ENCODE results near the gene KIF18B.
A peak's percentile ranks its signal among the peaks of the same experiment; 100 is the strongest.

The KIF18B gene

DNA sequence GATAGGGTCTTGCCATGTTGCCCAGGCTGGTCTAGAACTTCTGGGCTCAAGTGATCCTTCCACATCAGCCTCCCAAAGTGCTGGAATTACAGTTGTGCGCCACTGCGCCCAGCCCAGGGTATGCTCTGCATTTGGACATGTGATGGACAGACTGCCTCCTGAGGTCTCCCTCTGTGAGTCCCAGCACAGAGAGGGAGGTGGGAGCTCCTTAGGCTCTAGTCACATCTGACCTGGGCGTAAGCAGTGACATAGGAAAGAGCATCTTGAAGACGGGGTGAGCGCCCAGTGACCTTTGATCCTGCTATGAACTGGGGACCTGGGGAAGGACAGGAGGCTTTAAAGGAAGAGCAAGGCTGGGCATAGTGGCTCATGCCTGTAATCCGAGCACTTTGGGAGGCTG lies 30.1 kb downstream of the KIF18B start:
- DNase-seq, result no peak

DNA sequence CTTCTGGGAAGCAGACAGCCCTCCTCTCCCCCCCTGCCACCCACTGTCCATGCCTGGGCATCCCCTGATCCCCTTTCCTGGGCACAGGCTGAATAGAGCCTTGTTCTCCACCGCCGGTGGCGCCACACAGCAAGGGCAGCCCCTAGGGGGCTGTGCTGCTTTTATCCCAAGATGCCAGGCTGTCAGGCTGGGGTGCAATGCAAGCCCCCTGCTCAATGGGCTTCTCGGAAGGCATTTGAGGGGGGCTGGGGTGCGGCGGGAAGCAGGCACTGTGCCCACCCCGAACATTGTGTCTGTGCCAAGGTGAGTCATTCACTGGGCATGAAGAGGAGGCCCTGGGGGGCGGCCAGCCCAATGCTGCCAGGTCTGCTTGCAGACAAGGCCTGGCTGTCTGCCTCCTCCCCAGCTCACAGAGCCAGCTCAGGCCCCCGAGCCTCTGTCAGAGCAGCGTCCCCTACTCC lies 30.8 kb downstream of the KIF18B start:
- no peak for DNase-seq

DNA sequence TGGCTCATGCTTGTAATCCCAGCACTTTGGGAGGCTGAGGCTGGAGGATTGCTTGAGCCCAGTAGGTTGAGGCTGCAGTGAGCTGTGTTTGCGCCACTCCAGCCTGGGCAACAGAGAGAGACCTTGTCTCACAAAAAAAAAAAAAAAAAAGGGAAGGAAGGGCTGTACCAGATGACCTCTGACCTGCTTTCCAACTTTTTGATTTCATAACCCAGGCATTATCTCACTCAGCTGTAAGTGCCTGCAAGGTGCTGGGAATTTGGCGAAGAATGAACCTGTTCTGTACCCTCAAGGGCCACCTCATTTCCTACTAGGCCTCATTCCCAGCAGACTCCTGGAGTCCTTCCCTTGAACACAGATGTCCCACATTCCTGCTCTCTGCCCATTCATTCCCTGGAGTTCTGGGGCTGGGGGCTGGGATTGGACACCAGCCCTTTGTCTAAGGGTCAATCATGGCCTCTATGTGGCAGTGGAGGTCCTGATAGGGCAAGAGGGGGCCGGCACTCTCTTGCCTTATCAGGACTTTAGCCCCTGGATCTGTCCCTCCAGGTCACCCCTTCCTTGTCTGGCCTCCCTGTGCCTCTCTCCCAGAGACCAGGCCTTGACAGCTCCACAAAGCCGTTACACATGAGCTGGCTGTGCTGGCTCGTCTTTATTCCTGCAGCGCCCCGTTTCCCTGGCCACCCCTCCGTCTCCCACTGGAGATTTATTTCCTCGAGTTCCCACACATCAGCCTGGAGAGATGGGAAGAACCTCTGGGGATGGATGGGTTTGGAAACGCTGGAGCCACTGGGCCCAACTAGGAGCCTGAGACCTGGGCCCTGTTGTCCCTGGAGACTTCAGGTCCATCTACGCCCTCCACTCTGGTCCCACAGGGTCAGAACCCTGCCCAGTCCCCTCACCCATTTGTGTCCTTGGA lies 31.5 kb downstream of the KIF18B start:
- DNase-seq, result no peak

DNA sequence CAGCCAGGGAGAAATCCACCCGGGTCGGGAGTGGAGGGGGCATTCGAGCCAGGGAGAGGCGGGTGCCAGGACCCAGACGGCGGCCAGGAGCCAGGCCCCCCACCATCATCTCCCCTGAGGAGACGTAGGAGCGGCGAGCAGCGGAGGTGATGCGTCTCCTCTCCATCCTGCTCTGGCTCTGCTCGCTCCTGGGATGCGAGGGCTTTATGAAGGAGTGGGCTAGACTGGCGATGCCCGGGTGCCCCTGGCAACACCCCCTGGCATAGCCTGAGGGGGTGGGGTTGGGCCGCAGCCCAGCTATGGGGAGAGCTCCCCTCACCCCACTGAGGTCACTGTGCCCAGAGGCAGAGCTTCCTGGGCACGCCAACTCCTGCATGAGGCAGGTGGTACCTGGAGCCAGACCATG lies 32.2 kb downstream of the KIF18B start, which contains the start of gene GFAP:
TSS of gene GFAP (minus strand) at position 180 of the 406 bp plus-strand sequence. CDS start at position 166, 14 bp downstream.
- DNase-seq, result no peak

DNA sequence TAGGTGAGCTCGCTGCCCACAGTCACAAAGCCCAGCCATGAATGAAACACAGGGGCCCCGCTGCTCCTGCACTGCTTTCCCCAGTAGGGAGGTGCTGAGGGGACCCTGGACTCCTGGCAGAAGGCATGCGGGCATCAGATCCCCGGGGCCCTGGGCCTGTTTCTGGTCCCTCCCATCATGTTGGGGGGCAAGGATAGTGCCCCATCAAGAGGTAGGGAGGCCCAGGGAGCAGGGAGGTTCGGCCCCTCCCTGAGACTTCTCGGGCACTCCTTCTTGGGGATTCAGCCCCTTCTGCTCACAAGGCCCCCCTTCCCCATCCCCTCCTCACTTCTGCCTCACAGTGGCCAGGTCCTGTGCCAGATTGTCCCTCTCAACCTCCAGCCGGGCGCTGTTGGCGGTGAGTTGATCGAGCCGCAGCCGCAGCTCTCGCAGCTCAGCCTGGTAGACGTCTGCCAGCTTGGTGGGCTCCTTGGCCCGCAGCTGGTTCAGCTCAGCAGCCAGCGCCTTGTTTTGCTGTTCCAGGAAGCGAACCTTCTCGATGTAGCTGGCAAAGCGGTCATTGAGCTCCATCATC lies 32.8 kb downstream of the KIF18B start:
- no peak for DNase-seq

DNA sequence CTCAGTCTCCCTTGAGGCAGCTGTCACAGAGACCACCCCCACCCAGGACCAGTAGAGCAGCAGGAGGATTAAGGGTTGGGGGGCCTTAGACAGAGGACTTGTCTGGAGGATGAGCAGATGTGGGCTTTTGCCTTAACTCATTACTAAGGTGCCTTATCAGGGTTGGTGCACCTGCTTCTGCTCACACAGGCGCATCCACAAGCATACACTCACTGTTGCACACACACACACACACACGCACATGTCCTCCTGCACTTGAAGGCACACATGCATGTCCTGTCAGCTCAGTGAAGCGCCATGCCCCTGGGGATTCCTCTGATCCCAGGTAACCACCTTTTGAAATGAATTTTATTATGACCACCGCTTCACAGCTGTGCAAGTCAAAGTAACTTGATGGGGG lies 33.4 kb downstream of the KIF18B start:
- DNase-seq, result no peak

DNA sequence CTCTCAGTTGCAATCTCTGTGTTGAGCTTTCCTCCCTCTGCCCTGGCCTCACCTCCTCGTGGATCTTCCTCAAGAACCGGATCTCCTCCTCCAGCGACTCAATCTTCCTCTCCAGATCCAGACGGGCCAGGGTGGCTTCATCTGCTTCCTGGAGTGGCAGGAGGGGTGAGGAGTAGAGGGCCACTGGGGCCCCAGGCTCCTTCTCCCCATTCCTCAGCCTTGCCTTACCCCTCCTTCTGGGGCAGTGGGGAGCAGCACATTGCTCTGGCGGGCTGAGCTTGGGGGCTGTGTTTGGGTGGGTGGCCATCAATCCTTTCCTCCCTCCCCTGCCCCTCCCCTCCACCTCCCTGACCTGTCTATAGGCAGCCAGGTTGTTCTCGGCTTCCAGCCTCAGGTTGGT lies 33.9 kb downstream of the KIF18B start:
- DNase-seq, result no peak

DNA sequence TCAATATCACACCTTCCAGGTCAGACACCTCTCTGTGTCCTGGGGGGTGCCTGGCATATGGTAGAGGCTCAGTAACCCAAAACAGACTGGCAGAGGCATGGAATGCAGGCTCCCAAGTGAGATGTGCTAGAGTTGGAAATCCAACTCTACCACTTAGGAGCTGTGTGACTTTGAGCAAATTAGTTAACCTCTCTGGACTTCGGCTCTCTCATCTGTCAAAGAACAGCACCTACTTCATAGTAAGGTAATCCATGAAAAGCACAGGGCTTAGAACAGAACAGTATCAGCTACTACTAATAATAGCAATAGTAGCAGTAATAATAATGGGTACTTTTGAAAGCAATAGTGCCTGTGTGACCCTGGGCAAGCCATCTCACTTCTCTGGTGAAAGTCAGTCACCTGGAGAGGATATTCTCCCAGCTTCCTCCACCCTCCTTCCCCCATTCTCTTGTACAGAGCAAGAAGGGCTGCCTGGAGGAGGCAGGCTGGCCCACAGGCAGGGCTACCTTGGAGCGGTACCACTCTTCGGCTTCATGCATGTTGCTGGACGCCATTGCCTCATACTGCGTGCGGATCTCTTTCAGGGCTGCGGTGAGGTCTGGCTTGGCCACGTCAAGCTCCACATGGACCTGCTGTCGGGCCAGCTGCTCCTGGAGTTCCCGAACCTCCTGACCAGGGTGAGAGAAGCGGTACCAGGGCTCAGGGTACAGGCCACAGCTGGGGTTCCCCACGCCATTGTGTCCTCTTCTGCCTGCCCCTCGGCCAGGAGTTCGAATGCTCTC lies 34.6 kb downstream of the KIF18B start:
- no peak for DNase-seq

DNA sequence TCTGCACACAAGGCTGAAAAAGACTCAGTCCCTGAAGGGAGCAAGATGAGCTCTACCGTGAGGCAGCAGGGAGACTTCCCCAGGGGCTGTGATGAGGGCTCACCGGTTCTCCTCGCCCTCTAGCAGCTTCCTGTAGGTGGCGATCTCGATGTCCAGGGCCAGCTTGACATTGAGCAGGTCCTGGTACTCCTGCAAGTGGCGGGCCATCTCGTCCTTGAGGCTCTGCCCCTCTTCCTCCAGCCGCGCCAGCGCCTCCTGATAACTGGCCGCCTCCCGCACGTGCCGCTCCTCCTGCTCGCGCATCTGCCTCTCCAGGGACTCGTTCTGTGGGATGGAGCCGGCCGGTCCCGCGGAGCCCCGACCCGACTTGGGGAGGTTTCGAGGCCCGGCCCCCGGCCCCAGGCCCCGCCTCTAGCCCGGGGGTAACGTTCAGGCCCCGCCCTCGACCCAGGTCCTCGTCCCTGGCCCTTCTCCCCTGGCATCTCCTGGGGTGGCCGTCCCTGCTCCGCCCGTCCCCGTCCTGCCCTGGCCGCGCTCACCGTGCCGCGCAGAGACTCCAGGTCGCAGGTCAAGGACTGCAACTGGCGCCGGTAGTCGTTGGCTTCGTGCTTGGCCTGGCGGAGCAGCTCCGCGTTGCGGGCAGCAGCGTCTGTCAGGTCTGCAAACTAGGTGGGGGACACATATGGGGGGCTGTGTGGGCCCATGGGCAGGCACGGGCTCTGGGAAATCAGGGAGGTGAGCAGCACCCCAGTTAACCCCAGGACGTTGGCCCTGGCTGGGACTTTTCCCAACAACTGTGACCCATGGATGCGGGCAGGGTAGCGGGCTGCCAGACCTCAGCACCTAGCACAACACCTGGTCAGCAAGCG lies 36.2 kb downstream of the KIF18B start:
- peak in 4 of 5 donors; percentile 20 to 60 (median 31) for DNase-seq

DNA sequence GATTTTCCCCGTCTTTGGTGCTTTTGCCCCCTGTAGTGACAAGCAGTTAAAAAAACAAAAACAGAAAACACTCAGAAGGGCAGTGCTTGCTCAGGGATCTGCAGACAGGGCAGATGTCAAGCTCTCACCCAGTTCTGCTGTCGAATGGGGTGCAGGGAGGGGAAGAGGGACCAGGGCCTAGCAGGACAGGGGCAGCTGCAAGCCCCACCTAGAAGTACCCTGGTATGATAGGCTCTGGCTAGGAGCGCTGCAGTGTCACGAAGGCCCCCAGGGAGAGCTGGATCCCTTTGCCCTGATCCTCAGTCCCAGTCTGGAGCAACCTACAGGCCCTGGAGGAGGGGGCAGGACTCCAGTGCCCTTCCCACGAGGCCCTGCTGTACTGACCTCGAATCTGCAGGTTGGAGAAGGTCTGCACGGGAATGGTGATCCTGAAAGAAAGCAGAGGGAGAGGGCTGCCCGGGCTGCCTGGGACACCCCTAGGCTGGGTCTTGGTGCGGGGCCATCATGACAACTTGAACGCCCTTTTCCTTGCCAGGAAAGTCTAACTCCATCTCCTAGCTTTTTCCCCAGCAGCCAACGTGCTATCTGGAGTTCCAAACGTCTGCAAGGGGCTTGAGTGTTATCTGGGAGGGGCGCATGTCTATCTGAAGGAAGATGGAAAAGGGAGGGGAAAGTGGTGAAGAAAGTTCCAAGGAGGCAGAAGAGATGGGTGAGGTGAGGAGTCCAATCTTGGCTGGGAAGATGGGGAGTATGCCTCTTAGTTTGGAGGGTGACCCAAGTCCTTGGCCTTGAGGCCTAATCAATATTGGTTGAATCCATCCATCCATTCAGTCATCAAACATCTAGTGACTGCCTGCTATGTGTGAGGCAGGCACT lies 37.1 kb downstream of the KIF18B start:
- DNase-seq, result no peak

DNA sequence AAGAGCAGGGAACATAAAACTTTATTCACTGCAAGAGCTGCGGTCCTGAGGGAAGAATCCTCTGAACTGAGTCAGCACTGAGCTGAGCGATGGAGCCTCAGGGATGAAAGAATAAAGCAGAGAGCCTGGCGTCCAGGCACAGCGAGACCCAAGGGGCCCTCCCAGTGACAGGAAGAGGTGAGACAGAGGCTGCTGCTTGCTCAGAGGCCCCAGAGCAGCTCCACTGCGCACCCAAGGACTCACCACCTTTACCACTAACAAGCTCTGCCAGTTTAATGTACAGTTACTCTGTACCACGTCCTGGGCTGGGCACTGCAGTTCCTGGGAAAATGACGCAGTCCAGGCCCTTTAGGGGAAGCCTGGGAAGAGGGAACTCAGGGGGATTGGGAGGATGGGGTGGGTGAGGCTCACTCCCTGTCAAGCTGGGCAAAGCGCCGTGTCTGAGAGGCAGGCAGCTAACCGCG lies 37.9 kb downstream of the KIF18B start:
- no peak for DNase-seq

DNA sequence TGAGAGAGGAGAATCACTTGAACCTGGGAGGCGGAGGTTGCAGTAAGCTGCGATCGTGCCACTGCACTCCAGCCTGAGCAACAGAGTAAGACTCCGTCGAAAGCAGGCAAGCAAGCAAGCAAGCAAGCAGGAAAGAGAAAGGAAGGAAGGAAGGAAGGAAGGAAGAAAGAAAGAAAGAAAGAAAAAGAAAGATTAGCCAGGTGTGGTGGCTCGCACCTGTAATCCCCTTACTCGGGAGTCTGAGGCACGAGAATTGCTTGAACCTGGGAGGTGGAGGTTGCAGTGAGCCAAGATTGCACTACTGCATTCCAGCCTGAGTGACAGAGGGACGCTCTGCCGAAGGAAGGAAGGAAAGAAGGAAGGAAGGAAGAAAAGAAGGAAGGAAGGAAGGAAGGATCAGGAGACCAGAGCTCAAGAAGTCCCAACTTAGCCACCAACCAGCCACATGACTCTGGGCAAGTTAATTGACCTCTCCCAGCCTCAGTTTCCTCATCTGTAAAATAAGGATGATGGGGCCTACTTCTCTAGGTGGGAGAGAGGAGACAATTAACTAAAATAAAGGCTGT lies 38.7 kb downstream of the KIF18B start:
- no peak for DNase-seq

DNA sequence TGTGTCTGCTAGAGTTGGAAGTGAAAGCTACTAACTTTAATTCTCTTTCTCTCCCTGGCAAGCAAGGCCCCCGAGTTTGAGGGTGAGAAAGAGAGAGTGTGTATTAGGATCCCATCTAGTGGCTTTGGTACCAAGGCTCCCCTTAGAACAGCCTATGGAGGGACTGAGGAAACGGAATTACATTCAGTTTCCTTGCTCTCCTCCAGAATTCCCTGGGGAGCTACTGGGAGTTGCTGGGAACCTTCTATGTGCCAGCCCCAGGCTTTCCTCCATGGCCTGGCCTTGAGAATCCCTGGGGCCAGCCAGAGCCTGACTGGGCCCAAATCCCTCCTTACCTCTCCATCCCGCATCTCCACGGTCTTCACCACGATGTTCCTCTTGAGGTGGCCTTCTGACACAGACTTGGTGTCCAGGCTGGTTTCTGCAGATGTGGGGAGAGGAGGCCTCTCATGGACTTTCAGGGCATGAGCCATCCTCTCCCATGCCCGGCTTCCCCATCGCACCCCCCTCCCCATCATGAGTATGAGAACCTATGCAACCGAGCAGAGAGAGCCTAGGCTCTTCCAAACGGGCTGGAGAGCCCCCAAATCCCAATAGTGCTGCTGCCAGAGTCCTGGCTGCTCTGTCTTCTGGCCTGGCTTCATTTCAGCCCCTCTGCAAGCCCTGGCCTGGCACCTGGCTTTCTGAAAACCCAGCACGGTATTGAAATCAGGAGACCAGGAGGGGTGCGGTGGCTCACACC lies 39.7 kb downstream of the KIF18B start:
- no peak for DNase-seq

DNA sequence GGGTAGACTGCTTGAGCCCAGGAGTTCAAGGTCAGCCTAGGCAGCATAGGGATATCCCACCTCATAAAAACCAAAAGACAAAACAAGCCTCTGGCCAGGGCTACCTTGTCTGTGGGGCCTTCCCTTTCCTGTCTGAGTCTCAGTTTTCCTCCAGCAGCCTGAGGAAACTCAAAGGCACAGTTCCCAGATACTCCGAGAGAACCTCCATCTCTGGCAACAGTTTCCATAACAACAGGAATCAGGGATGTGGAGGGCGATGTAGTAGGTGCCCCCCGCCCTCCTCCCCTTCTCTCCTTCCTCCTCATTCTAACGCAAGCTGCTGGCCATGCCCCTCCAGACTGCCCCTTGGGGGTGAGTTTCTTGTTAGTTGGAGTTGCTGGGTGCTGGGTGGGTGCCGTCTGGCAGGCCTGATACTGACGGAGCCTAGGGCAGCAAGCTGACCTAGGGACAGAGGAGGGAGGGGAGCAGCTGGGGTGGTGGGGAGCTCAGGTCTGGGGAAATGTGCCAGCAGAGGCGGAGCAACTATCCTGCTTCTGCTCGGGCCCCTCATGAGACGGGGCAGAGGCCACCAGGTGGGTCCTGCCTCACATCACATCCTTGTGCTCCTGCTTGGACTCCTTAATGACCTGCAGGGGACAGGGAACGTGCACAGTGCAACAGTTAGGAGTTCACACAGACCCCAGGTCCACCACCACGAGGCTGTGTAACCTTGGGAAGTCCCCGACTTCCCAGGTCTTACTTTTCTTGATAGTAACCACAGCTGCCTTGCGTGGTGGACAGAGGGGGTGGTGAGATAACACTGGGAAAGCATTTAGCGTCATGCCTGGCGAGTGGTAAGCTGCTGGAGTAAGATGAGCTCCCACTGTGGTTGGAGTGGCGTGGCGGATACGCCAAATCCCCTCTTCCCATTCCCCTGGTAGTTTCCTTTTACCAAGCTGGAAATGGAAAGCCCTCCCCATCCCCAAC lies 40.5 kb downstream of the KIF18B start:
- DNase-seq, result no peak

DNA sequence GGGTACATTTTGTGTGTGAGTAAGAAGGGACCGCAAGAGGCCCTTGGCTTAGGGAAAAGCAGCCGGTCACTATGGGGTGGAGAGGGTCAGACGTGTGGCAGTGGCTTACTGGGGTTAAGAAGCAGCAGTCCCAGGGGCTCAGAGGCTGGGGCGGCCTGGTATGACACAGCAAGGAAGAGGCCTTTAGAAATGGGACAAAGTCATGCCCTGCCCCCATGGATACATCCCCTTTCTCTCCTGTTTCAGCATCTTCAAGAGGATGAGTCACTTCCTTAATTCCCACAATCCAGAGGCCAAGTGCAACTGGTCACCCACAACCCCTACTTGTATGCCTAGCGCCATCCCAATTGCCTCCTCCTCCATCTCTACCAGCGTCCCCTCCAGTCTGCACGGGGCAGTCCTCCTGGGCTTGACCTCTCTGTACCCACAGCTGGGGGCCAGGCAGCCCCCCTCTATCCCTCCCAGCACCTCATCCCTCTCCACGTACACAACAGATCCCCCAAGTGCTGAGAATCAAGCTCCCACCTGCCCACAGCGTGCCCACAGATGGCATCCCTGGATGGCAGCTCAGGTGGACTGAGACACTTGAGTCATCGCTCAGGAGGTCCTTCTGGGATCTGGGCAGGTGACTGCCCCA lies 41.4 kb downstream of the KIF18B start:
- no peak for DNase-seq

DNA sequence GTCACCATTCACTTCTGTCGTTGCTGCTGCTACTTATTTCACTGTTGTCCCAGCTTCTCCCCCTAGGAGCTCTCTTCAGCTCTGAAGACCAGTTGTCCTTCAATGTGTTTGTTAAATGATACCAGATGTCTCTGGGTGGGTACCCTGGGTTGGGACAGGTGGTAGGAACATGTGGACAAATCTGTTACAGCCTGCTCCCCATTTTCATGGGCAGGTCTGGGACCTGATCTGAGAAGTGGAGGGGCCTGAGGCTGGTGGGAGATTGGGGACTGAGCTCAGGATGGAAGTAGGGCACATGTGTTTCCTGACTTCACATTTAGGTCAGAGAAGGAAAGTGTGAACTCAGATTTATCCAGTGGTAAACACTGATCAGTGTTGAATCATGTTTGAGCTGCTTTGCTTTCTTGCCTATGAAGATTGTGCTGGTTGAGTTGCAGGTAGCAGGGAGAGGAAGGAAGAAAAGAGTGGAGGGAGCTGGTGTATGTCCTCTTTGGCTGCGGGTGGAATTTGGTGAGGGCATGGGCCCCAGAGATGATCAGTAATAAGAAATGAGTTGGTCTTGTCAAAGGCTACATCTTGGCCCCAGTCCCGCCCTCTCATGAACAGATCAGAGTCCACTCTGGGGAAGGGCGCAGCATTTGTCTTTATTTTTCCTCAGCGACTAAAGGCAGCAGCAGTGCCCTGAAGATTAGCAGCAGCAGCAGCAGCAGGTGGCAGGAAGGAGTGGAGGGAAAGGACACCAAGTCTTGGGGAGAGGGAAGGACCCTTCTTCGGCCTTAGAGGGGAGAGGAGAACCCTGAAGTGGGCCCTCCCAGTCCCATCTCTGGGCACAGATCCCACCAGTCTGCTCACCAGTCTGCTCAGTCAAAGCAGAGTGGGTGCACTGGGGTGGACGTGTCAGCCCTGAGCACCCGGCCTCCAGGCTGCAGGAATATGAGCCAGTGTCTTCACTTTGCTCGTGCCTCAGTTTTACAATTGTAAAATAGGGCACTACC lies 42.3 kb downstream of the KIF18B start:
- no peak for DNase-seq

Data from T-helper 1 cell (primary cell).